ENCODE data around the gene FGFR3. TPM values are rescaled to one million over a fixed set of nuclear protein-coding genes. Genes with fewer than 3 reads are reported as not detected.
A peak's percentile ranks its signal among the peaks of the same experiment; 100 is the strongest.

The FGFR3 gene
- total RNA-seq, 1 donor from 2014 or later = 169 TPM

DNA sequence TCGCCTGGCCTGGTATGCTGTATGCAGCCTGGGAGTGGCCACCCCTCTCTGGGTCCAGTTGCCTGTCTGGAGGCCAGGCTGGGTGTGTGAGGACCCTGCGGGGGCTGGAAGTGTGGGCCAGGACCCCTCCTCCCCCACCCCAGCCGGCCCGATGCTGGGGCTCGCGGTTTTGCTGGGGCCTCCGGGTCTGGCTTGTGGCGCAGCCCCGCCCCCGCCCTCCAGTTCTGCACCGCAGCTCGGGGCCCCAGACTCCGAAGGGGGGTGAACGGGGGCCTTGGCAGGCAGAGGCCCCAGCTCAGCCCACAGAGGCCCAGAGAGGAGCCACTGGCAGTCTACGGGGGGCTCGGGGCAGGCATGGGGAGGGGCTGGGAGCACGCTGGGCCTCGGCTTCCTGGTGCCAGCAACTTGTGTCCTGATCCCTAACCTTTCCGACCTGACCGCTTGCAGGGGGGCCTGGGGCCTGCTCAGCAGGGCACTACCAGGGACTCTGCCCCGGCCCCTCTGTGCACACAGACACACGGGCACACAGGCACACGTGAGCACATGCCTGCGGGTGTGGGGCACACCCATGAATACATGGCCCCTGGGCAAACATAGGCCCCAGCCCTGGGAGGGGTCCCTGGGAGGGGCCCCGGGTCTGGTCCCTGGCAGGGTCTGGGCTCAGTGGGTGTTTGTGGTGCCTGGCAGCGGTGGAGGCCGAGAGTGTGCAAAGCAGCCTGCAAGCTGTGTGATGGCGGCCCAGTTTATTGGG is 21.4 kb upstream of the FGFR3 start:
- TF ChIP-seq, protein P1, sequence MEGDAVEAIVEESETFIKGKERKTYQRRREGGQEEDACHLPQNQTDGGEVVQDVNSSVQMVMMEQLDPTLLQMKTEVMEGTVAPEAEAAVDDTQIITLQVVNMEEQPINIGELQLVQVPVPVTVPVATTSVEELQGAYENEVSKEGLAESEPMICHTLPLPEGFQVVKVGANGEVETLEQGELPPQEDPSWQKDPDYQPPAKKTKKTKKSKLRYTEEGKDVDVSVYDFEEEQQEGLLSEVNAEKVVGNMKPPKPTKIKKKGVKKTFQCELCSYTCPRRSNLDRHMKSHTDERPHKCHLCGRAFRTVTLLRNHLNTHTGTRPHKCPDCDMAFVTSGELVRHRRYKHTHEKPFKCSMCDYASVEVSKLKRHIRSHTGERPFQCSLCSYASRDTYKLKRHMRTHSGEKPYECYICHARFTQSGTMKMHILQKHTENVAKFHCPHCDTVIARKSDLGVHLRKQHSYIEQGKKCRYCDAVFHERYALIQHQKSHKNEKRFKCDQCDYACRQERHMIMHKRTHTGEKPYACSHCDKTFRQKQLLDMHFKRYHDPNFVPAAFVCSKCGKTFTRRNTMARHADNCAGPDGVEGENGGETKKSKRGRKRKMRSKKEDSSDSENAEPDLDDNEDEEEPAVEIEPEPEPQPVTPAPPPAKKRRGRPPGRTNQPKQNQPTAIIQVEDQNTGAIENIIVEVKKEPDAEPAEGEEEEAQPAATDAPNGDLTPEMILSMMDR (IDR thresholded peaks at IDR 0.05; ENCODE audit: unreplicated experiment) = no peak
- Mint-ChIP-seq H3K27ac (no peak overlapping the region), H3K9me3 (ENCODE audit: low read depth) (no peaks in the 10 kb centered on the region), H3K4me3 (ENCODE audit: low read depth) (no peak overlapping the region), H3K27me3 (no peaks in the 10 kb centered on the region), H3K4me1 (ENCODE audit: low read depth) (peaks cover 18% of the 10 kb centered on the region), H3K36me3 (ENCODE audit: insufficient read depth) (no peaks in the 10 kb centered on the region)
- no peak for DNase-seq (ENCODE audit: low spot score, unreplicated experiment)

DNA sequence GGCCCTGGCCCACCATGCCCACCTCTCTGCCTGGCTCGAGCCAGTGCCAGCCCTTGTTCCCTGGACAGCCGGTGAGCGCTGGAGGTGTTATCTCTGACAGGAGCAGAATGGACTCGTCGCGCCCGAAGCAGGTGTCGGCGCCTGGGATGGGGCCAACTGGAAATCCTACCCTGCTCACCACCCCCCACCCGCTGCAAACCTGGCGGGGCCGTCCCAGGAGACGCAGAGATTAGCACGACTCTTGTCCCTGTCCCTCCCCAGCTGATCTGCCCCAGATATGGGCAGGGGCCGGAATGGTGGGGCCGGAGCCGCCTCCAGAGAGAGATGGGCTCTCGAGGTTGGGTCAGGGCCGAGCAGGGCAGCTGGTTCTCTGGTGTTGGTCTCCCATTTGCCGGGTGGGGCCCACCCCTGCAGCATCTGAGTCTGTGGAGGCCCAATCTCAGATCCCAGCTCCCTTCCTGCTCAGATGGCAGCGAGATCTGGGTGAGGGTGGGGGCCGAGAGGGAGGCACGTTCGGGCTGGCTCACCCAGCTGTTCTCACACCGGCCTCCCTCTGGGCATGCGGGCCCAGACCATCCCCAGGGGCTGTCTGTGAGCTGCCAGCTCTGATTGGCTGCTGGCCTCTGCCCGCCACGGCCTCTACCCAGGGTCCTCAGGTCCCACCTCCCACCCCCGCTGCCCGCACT is 20.1 kb upstream of the FGFR3 start:
- DNase-seq (ENCODE audit: low spot score, unreplicated experiment) = no peak
- H3K9me3 Mint-ChIP-seq (ENCODE audit: low read depth) = no peaks in the 10 kb centered on the region
- H3K36me3 Mint-ChIP-seq (ENCODE audit: insufficient read depth) = no peaks in the 10 kb centered on the region
- no peak overlapping the region for H3K4me3 Mint-ChIP-seq (ENCODE audit: low read depth)
- no peaks in the 10 kb centered on the region for H3K27me3 Mint-ChIP-seq
- TF ChIP-seq, protein P1 (IDR thresholded peaks at IDR 0.05; ENCODE audit: unreplicated experiment) = no peak
- no peak overlapping the region for H3K27ac Mint-ChIP-seq
- peaks cover 25% of the 10 kb centered on the region for H3K4me1 Mint-ChIP-seq (ENCODE audit: low read depth)

DNA sequence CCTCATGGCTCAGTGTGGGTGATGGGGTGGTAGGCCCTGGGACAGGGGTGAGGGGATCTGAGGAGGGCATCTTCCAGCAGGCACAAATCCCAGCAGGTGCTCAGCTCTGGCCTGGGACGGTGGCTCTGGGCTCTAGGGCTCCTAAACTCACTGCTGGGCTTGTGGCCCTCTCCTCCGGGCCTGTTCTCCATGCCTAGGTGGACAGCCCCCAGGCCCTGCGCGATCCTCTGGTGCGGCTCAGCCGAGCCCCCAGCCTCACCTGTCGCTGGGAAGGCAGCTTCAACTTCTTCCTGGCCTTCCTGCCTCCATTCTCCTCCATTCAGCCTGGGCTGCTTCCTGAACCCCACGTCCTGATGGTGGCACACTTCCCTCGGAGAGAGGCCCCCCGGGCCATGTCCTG is 19.3 kb upstream of the FGFR3 start:
- Mint-ChIP-seq H3K27ac (no peak overlapping the region), H3K9me3 (ENCODE audit: low read depth) (no peaks in the 10 kb centered on the region), H3K36me3 (ENCODE audit: insufficient read depth) (no peaks in the 10 kb centered on the region), H3K4me3 (ENCODE audit: low read depth) (no peak overlapping the region), H3K27me3 (no peaks in the 10 kb centered on the region), H3K4me1 (ENCODE audit: low read depth) (peaks cover 22% of the 10 kb centered on the region)
- TF ChIP-seq, protein P1 (IDR thresholded peaks at IDR 0.05; ENCODE audit: unreplicated experiment) = no peak
- no peak for DNase-seq (ENCODE audit: low spot score, unreplicated experiment)

DNA sequence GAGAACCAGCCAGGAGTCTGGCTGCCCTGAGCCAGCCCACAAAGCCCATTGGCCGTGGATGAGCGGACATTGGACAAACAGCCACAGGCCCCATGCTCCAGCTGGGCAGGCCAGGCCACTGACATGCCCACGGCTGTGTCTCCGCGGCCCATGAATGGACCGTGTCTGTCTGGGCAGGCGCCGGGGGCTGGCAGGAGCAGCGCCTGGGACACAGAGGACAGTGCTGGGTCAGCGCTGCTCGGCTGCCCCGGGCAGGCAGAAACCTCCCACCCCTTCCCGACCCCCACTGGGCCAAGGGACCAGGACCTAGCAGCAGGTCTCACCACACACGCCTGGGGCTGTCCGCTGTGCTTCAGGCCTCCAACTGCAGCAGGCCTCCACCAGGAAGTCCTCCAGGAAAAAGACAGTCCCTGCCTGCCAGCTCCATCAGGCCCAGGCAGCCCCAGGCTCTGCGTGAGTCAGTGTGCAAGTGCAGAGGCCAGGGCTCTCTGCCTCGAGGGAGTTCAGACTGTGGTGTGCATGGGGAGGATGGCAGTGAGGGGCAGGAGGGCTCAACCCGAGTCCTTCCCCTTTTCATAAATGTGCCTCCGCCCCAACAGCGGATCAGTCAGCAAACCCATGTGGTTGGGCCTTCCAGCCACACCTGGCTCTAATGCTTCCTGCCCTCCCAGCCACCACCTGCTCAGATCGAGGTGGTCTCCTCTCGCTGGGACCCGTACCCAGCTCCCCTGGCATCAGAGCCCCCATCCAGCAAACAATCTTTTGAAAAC is 17.2 kb upstream of the FGFR3 start:
- Mint-ChIP-seq H3K9me3 (ENCODE audit: low read depth) (no peaks in the 10 kb centered on the region), H3K27ac (peak overlapping the region; percentile 95), H3K27me3 (no peaks in the 10 kb centered on the region), H3K4me3 (ENCODE audit: low read depth) (no peak overlapping the region), H3K36me3 (ENCODE audit: insufficient read depth) (no peaks in the 10 kb centered on the region), H3K4me1 (ENCODE audit: low read depth) (peaks cover 25% of the 10 kb centered on the region)
- no peak for DNase-seq (ENCODE audit: low spot score, unreplicated experiment)
- TF ChIP-seq, protein P1 (IDR thresholded peaks at IDR 0.05; ENCODE audit: unreplicated experiment) = no peak

DNA sequence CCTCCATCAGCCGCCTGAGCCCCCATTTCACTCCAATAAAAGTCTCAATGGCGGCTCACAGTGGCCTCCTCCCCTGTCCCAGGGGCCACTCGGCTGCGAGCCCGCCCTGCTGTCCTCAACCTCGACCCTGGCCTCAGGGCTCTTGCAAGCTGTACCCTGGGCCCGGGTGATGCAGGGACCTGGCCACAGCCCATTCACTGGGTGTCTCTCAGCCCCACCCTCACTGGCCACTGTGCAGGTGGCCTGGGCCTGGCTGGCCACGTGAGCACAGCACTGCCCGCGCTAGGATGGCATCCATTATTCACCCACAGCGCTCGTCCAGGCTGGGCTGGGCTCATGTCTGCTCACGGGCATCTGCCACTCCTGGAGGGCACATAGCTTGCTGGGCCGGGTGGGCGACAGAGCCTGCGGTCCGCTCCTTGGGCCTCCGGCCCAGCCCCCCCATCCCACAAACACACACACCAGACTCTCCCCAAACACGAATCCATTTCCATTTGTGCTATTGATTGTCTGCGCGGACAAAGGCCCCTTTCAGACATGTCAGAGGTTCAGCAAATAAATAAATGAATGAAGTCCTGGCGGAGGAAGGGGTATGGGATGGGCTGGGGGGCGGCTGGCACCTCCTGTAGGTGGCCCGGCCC is 16.5 kb upstream of the FGFR3 start:
- H3K9me3 Mint-ChIP-seq (ENCODE audit: low read depth) = no peaks in the 10 kb centered on the region
- no peaks in the 10 kb centered on the region for H3K36me3 Mint-ChIP-seq (ENCODE audit: insufficient read depth)
- H3K27ac Mint-ChIP-seq = peak overlapping the region; percentile 95
- H3K4me1 Mint-ChIP-seq (ENCODE audit: low read depth) = peaks cover 25% of the 10 kb centered on the region
- no peak for DNase-seq (ENCODE audit: low spot score, unreplicated experiment)
- TF ChIP-seq, protein P1 (IDR thresholded peaks at IDR 0.05; ENCODE audit: unreplicated experiment) = no peak
- H3K4me3 Mint-ChIP-seq (ENCODE audit: low read depth) = no peak overlapping the region
- no peaks in the 10 kb centered on the region for H3K27me3 Mint-ChIP-seq
